GM12891 (cell line): ENCODE measurements around the gene HESX1.

ENCODE experiments used
- DNase-seq: peaks from one replicate; pipeline ENCODE4 v3.0.0; 2011; ENCODE audit warnings: low spot score; ENCODE audit not compliant: insufficient read length
- FAIRE-seq: peaks from 2 replicates; lab custom pipeline; 2011; peaks lifted over from hg19 to GRCh38; lab: Jason Lieb, UNC
- PAX5 ChIP-seq: IDR thresholded peaks from 2 replicates; pipeline ENCODE4 v1.6.1; 2011; ENCODE audit warnings: low read length, moderate library complexity, mild to moderate bottlenecking; ENCODE audit not compliant: insufficient read depth, severe bottlenecking
- POLR2A ChIP-seq: IDR thresholded peaks from 2 replicates; pipeline ENCODE4 v1.6.1; 2011; ENCODE audit warnings: low read depth, low read length, control low read depth
- POLR2AphosphoS5 ChIP-seq: IDR thresholded peaks from 2 replicates; pipeline ENCODE4 v1.6.1; 2011; ENCODE audit warnings: low read depth, low read length, control low read depth
- POU2F2 ChIP-seq: IDR thresholded peaks from 2 replicates; pipeline ENCODE4 v1.6.1; 2011; ENCODE audit warnings: low read depth, mild to moderate bottlenecking, control low read depth, low read length, moderate library complexity
- SPI1 ChIP-seq: IDR thresholded peaks from 2 replicates; pipeline ENCODE4 v1.6.1; 2011; ENCODE audit warnings: low read depth, low read length, control low read depth
- TAF1 ChIP-seq: IDR thresholded peaks from 2 replicates; pipeline ENCODE4 v1.6.1; 2011; ENCODE audit warnings: low read depth, low read length, control low read depth

Gene HESX1

DNA sequence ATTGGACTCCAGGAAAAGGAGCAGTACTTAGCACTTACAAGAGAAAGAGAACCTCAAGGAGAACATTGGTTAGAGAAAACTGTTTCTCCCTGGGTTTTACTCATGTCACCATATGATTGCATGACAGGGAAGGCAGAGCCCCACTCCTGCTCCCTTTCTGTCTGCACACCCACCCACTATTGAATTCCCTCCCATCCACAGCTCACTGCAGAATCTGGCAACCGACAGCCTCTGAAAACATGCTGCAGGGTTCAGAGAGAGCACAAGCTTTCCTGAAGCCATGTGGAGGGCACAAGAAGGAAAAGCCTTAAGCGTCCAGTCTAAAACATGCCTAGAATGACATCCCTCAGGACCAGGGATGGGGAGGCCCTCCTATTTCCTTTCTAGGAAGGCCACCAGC lies 31.6 kb downstream of the HESX1 start:
- DNase-seq (no peak), FAIRE-seq (no peak)
- no peak for TF ChIP-seq SPI1
- no peak for TF ChIP-seq POLR2A
- TF ChIP-seq PAX5, result no peak
- no peak for TF ChIP-seq TAF1

- TF ChIP-seq SPI1 (no peak), PAX5 (no peak), POU2F2 (no peak), TAF1 (no peak), POLR2AphosphoS5 (no peak), POLR2A (no peak)
- DNase-seq (no peak), FAIRE-seq (no peak)
These were observed 33.1 kb downstream of the HESX1 start for GRCh38 chr3:57166660-57167059.

- FAIRE-seq (peak; percentile 23), DNase-seq (no peak)
- no peak for TF ChIP-seq POLR2AphosphoS5
- no peak for TF ChIP-seq POLR2A
- TF ChIP-seq POU2F2, result no peak
- no peak for TF ChIP-seq PAX5
- no peak for TF ChIP-seq SPI1
- TF ChIP-seq TAF1, result no peak
These were observed 34.1 kb downstream of the HESX1 start for GRCh38 chr3:57165641-57166040.

GRCh38 chr3:57164657-57165573 lies 34.9 kb downstream of the HESX1 start, which contains the start of gene IL17RD:
Gene IL17RD (minus strand): TSS chr3:57165353. CDS start chr3:57165286, 67 bp downstream.
- peak; percentile 95 for FAIRE-seq
- no peak for TF ChIP-seq SPI1
- no peak for TF ChIP-seq PAX5
- TF ChIP-seq POLR2AphosphoS5, result no peak
- no peak for TF ChIP-seq POLR2A
- TF ChIP-seq POU2F2, result no peak
- no peak for TF ChIP-seq TAF1
- peak; percentile 67 for DNase-seq

GRCh38 chr3:57164217-57164656 lies 35.5 kb downstream of the HESX1 start:
- FAIRE-seq (no peak), DNase-seq (no peak)
- TF ChIP-seq POU2F2 (no peak), TAF1 (no peak), POLR2AphosphoS5 (no peak), POLR2A (no peak), SPI1 (no peak), PAX5 (no peak)

DNA sequence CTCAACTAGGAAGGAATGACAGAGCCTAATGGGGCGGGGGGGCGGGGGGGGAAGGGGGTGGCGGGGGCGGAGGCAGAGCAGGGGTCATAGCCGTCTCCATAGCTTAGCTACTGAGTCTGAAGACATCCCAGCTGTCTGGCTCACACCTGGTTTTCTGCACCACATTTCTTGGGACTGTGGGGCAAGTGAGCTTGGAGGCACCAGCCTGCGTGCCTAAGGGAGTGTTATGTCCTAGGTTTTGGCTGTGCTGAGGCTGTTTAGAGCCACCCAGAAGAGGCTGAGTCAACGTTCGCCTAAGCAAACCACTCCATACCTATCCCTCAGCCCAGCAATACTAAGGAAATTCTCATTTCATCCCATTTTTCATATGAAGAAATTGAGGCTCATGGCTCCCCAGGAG lies 36.0 kb downstream of the HESX1 start:
- TF ChIP-seq SPI1, result no peak
- no peak for TF ChIP-seq POLR2A
- TF ChIP-seq POLR2AphosphoS5, result no peak
- no peak for TF ChIP-seq TAF1
- no peak for TF ChIP-seq POU2F2
- no peak for DNase-seq
- FAIRE-seq, result no peak

DNA sequence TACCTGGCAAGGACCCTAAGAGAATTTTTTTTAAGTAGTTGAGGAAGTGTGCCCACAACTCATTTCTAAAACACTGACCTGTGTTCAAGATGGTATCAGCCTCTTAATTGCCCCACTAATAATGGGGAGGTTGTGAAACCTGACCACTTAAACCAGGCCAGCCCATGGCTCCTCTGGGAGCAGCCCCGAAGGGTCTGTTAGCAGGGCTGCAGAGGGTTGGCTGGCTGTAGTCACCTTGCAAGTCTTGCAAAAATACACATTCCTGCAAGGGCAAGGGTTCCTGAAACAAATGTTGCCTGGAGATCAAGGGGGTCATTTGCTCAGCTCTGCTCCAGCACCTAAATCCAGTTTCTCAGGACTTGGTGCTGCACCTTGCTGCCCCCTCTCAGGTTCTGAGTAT lies 37.9 kb downstream of the HESX1 start:
- no peak for FAIRE-seq
- DNase-seq, result no peak
- TF ChIP-seq TAF1, result no peak
- TF ChIP-seq POLR2A, result no peak
- TF ChIP-seq PAX5, result no peak
- TF ChIP-seq SPI1, result no peak
- TF ChIP-seq POLR2AphosphoS5, result no peak
- no peak for TF ChIP-seq POU2F2

DNA sequence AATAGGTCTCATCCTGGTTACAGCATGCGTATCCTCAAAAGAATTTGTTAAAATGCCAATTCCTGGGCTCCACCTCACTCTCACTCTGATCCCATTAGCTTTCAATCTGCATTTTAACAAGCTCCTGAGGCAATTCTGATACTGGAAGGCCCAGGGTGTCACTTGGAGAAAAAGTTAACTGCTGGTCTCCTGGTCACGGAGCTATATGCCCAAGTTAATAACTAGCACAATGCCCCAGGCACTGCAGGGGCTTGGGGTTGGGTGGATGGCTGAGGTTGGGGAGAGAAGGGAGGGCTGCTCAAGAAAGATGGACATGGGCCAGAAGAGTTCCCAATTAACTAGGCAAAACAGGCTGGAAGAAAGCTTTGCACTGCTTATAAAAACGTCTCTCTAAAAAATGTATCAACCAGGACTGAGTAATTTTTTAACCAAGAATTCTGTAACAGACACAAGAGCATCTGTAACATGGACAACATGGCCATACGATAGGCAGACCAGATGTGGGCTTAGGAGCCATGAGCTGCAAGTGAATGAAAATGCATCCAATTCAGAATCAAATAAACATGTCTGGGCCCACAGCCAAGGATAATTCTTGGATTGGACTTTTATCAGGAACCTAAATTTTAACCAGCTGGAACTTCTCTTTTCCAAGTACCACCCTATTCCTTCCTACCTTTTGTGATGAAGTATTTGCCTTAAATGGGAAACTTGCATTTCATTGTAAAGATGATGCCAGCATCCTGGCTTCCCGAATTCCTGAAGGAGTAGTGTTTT lies 38.8 kb downstream of the HESX1 start:
- no peak for FAIRE-seq

GRCh38 chr3:57160076-57160764 lies 39.6 kb downstream of the HESX1 start:
- FAIRE-seq (no peak), DNase-seq (no peak)
- TF ChIP-seq TAF1 (no peak), PAX5 (no peak), POLR2A (no peak), SPI1 (no peak), POLR2AphosphoS5 (no peak), POU2F2 (no peak)

More for the DNA sequence above, 38.8 kb downstream of the HESX1 start:
- TF ChIP-seq SPI1 (no peak), POLR2A (no peak), POU2F2 (no peak), PAX5 (no peak)
- no peak for DNase-seq
